ENCODE data around the gene FILIP1.

DNA sequence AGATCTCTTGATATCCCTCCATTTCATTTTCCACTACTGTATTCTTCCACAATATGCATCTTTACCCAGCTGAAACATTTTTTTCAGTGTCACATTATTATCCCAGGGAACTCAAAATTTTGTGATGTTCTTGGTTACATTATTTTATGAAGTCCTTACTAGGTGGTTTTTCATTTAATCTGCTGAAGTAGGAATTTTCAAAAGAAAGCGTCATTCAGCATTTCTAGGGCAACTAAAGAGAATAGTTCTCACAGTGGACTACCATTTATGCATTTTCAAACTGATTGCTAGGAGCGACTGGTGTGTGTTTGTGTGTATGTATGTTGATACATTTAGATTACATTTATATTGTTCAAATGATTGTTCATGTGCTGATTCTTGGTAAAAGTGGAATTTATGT is 206.6 kb downstream of the FILIP1 start:
- TF ChIP-seq NR1H2 (CRISPR knock-in tag; IDR thresholded peaks at IDR 0.05), result no peak
- no peak for TF ChIP-seq TP53 (CRISPR knock-in tag; IDR thresholded peaks at IDR 0.05)
- TF ChIP-seq, protein P1, sequence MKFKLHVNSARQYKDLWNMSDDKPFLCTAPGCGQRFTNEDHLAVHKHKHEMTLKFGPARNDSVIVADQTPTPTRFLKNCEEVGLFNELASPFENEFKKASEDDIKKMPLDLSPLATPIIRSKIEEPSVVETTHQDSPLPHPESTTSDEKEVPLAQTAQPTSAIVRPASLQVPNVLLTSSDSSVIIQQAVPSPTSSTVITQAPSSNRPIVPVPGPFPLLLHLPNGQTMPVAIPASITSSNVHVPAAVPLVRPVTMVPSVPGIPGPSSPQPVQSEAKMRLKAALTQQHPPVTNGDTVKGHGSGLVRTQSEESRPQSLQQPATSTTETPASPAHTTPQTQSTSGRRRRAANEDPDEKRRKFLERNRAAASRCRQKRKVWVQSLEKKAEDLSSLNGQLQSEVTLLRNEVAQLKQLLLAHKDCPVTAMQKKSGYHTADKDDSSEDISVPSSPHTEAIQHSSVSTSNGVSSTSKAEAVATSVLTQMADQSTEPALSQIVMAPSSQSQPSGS (CRISPR knock-in tag; IDR thresholded peaks at IDR 0.05; ENCODE audit: borderline replicate concordance, low read depth), result no peak
- no peak for TF ChIP-seq ZNF416 (CRISPR knock-in tag; IDR thresholded peaks at IDR 0.05)
- TF ChIP-seq, protein P2, sequence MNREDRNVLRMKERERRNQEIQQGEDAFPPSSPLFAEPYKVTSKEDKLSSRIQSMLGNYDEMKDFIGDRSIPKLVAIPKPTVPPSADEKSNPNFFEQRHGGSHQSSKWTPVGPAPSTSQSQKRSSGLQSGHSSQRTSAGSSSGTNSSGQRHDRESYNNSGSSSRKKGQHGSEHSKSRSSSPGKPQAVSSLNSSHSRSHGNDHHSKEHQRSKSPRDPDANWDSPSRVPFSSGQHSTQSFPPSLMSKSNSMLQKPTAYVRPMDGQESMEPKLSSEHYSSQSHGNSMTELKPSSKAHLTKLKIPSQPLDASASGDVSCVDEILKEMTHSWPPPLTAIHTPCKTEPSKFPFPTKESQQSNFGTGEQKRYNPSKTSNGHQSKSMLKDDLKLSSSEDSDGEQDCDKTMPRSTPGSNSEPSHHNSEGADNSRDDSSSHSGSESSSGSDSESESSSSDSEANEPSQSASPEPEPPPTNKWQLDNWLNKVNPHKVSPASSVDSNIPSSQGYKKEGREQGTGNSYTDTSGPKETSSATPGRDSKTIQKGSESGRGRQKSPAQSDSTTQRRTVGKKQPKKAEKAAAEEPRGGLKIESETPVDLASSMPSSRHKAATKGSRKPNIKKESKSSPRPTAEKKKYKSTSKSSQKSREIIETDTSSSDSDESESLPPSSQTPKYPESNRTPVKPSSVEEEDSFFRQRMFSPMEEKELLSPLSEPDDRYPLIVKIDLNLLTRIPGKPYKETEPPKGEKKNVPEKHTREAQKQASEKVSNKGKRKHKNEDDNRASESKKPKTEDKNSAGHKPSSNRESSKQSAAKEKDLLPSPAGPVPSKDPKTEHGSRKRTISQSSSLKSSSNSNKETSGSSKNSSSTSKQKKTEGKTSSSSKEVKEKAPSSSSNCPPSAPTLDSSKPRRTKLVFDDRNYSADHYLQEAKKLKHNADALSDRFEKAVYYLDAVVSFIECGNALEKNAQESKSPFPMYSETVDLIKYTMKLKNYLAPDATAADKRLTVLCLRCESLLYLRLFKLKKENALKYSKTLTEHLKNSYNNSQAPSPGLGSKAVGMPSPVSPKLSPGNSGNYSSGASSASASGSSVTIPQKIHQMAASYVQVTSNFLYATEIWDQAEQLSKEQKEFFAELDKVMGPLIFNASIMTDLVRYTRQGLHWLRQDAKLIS (CRISPR knock-in tag; IDR thresholded peaks at IDR 0.05; ENCODE audit: borderline replicate concordance), result no peak
